ENCODE measurements around the gene SELENOH. TPM values are rescaled to one million over a fixed set of nuclear protein-coding genes. Genes with fewer than 3 reads are reported as not detected.

SELENOH gene
- total and polyA plus RNA-seq, 2 of the 8 experiments (the other 6 are each of a cell fraction or from before 2014, with no cell fraction given): 243 to 264 TPM

DNA sequence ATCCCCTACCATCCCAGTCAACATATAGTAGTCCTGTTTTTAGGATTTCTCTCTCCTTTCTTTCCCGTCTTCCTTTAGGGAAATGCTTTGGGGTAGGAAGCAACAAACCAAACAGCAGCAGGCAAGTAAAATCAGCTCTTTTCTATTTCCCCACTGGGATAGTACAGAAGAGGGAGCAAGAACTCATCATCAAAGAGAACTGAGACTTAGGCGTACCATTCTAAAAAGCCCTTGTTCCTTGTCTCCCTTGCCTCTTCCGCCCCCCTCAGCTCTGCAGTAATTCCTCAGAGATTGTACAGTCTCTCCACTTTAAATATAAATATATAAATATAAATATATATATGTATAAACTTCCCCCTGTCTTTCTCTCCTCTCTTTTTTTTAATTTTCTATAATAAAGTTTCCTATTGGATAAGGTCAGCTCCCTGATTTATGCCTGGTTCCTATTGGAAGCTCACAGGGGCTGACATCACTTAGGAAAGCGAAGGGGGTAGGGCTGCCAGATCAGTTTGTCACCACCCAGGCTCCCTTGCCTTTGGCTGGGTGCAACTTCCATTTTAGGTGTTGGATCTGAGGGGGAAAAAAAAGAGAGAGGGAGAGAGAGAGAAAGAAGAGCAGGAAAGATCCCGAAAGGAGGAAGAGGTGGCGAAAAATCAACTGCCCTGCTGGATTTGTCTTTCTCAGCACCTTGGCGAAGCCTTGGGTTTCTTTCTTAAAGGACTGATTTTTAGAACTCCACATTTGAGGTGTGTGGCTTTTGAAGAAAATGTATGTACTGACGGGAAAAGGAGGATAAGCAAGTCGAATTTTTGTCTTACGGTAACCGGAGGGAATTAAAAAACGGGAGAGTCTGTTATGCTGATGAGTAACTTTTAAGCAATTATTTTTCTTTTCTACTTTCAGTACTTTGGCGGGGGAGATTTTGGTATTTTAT is 20.3 kb downstream of the SELENOH start, which contains the start of gene CTNND1 (continued):
- TF ChIP-seq CTBP2 (IDR thresholded peaks at IDR 0.05; ENCODE audit: borderline replicate concordance, insufficient read depth, insufficient read length, low read length) (no peak), CHD2 (IDR thresholded peaks at IDR 0.05; ENCODE audit: low read length) (peak; percentile 78), POU5F1 (IDR thresholded peaks at IDR 0.05; ENCODE audit: low read depth, low read length) (no peak), JUND (IDR thresholded peaks at IDR 0.05; ENCODE audit: low read length) (peak; percentile 68)
- TF ChIP-seq, protein P1, sequence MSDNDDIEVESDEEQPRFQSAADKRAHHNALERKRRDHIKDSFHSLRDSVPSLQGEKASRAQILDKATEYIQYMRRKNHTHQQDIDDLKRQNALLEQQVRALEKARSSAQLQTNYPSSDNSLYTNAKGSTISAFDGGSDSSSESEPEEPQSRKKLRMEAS (IDR thresholded peaks at IDR 0.05): no peak
